ENCODE data around the gene NOC4L. TPM values are rescaled to one million over a fixed set of nuclear protein-coding genes. Genes with fewer than 3 reads are reported as not detected.
"Not testable (repeated sequence)": the region's sequence is repeated elsewhere in the genome, so short reads cannot be mapped to it uniquely, and the experiment has no call there.

Gene NOC4L
- total RNA-seq, 2 donors from 2014 or later, result 20.7 to 21.6 TPM

DNA sequence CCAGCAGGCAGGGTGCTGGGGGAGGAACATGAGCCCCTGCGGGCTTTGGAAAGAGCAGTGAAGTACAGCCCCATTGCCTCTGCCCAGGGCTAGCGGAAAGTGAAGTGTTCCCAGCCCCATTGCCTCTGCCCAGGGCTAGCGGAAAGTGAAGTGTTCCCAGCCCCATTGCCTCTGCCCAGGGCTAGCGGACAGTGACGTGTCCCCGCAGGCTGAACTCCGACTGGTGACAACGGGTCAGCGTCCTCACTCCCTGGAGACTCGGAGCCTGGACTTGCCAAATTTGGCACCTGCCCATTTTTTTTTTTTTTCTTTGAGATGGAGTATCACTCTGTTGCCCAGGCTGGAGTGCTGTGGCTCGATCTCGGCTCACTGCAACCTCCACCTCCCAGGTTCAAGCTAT, 51.0 kb downstream of the NOC4L start:
- H3K4me3 Mint-ChIP-seq; H3K9me3 ChIP-seq (ENCODE audit: control insufficient read depth, low read length, poor library complexity, severe bottlenecking); H3K4me1 Mint-ChIP-seq; DNase-seq; H3K27me3 Mint-ChIP-seq; H3K27ac Mint-ChIP-seq; H3K36me3 Mint-ChIP-seq (ENCODE audit: low read depth); ATAC-seq: not testable (repeated sequence)

DNA sequence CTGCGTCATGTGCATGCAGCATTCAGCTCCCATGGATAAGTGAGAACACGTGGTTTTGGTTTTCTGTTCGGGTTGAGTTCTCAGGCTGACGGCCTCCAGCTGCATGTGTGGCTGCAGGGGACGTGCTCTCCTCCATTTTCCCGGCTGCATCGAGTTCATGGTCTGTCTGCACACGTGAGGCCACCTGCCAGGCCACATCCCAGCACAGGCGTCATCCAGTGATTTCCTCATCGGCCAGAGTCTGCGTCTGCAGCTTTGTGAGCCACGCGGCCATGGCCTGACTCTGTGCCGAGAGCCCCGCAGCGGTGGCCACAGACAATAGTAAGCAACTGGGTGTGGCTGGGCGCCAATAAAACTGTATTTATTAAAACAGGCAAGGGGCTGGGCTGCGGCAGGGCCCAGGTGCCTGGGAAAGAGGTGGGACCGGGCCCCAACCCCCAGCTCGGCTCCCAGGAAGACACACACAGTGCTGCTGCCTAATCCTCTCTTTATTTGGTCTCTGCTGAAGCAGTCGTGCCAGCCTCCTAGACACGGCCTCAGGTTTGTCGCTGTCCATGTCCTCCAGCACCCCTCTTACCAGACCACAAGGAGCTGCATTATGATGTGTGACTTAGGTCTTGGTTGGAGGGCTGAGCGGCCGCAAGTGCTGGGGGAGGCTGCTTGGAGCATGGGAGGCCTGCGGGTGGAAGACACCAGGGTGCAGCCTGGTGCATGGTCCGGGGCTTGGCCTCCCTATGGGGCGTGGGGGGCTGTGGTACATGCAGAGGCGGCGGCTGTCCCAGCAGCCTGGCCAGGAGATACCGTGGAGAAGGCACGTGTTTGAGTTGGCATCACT, 52.0 kb downstream of the NOC4L start:
- Mint-ChIP-seq H3K27me3 (no peaks in the 10 kb centered on the region), H3K4me3 (no peak overlapping the region), H3K27ac (no peak overlapping the region), H3K36me3 (ENCODE audit: low read depth) (no peaks in the 10 kb centered on the region), H3K4me1 (peaks cover 2% of the 10 kb centered on the region)
- DNase-seq (no peak), ATAC-seq (no peak)
- H3K9me3 ChIP-seq (ENCODE audit: control insufficient read depth, low read length, poor library complexity, severe bottlenecking), result no peaks in the 10 kb centered on the region

DNA sequence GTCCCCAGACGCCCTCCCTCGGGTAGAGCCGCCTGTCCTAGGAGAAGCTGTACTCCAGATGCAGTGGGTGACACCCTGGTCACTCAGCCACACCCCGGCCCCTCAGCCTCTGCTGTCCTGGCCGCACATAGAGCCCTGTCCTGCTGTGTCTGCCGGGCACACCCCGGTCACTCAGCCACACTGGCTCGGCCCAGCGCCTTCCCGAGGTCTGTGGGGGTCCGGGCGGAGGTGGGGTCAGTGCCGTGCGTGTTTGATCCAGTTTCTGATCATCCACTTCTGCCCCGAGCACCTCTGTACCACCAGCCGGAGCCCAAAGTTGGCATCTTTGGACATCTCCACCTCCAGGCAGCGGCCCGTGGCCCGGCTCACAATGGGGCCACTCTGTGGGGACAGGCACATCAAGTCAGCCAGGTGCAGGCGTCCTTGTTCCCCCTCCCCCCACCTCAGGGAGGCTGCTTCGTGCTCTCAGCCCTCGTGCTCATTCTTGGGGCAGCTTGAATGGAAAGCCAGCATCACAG, 52.7 kb downstream of the NOC4L start:
- H3K4me3 Mint-ChIP-seq, result no peak overlapping the region
- H3K9me3 ChIP-seq (ENCODE audit: control insufficient read depth, low read length, poor library complexity, severe bottlenecking), result no peaks in the 10 kb centered on the region
- H3K36me3 Mint-ChIP-seq (ENCODE audit: low read depth), result no peaks in the 10 kb centered on the region
- no peak for DNase-seq
- H3K27me3 Mint-ChIP-seq, result peaks cover under 1% of the 10 kb centered on the region
- peaks cover 2% of the 10 kb centered on the region for H3K4me1 Mint-ChIP-seq
- no peak overlapping the region for H3K27ac Mint-ChIP-seq
- no peak for ATAC-seq

DNA sequence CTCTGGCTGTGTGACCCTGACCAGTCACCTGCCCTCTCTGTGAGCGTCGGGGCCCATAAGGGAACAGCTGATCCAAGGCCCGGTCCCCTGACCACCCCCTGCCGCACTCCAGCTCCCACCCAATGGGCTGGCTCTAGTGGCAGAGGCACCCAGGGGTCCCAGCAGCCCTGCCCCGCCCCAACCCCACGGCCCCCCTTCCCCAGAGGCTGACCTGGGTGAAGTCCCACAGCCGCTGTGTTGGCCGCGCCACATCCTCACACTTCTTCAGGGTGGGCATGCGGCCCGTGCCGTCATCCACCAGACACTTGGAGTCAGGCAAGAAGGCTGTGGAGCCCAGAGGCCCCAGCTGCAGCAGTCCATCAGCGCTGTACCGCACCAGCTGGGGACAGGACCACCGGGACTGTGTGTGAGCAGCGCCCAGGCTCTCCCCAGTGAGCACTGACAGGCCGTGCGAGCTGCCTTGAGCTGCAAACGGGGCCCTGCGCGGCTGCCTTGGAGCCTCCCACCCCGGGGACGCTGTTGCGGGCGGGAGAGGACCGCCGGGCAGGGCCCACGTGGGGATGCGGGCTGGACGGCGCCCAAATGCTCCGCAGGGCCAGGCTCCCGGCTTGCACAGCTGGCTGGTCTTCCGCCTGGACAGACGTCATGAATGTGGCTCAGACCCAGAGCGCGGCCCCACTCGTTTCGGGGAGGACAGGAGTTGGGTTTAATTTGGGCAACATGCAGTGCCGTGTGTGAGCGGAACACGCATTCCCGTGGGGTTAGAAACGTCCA, 53.5 kb downstream of the NOC4L start:
- Mint-ChIP-seq H3K4me3 (no peak overlapping the region), H3K27me3 (peaks cover 6% of the 10 kb centered on the region), H3K4me1 (peaks cover 2% of the 10 kb centered on the region), H3K36me3 (ENCODE audit: low read depth) (no peaks in the 10 kb centered on the region), H3K27ac (no peak overlapping the region)
- ATAC-seq, result no peak
- no peak for DNase-seq
- H3K9me3 ChIP-seq (ENCODE audit: control insufficient read depth, low read length, poor library complexity, severe bottlenecking), result no peaks in the 10 kb centered on the region

DNA sequence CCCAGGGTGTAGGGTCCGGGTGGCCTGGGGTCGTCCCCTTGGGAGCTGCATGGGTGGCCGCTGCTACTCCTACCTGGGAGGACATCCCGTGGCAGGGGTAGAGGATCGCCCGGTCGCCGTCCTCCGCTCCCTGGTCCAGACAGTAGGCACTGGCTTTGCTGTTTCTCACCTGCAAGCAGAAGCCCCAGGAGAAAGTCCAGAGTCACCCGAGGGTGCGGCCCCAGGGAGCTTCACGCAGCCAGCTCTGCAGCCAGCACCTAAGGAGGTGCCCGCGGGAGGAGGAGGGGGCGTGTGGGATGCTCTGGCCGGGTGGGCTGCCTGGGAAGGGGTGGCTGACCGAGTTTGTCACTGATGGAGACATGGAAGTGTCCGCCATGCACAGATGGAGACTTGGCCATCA, 54.8 kb downstream of the NOC4L start:
- H3K4me3 Mint-ChIP-seq, result no peak overlapping the region
- DNase-seq, result no peak
- H3K4me1 Mint-ChIP-seq, result peaks cover 5% of the 10 kb centered on the region
- H3K27me3 Mint-ChIP-seq, result peaks cover 10% of the 10 kb centered on the region
- H3K36me3 Mint-ChIP-seq (ENCODE audit: low read depth), result peaks cover 2% of the 10 kb centered on the region
- no peak for ATAC-seq
- H3K27ac Mint-ChIP-seq, result no peak overlapping the region
- no peaks in the 10 kb centered on the region for H3K9me3 ChIP-seq (ENCODE audit: control insufficient read depth, low read length, poor library complexity, severe bottlenecking)

DNA sequence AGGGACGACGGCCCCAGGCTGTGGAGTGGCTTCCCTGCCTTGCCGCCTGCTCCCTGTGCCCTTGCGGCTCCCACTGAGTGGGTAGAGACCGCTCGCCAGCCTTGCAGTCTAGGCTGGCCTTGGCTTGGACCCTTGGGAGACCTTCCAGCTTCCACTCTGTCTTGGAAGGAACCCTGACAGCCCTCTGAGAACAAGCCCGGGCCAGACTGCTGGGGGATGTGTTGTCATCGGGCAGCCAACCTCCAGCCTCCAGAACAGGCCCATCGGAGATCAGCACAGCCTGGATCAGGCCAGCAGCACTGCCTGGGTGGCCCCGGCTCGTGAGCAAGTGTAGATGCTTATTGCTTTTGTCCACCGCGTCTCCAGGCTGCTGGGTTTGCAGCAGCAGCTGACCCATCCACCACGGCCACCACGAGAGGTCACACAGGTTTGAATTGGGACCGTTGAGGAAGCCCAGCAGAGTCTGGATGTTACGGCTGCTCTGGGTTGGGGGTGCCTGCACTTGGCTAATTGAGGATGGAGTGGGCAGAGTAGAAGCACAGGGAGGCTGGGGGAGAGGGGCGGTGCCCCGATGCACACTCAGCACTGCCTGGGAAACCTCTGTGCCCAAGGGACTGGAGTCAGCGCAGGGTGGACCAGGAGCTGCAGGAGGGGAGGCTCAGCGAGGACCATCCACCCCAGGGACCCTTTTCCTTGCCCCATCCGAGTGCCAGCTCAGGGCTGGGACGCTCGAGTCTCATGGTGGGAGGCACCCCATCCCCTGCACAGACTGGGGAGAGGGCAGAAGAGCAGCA, 55.5 kb downstream of the NOC4L start:
- Mint-ChIP-seq H3K27ac (no peak overlapping the region), H3K27me3 (peaks cover 16% of the 10 kb centered on the region), H3K36me3 (ENCODE audit: low read depth) (peaks cover 3% of the 10 kb centered on the region), H3K4me3 (no peak overlapping the region), H3K4me1 (peaks cover 5% of the 10 kb centered on the region)
- no peak for DNase-seq
- H3K9me3 ChIP-seq (ENCODE audit: control insufficient read depth, low read length, poor library complexity, severe bottlenecking), result no peaks in the 10 kb centered on the region
- ATAC-seq, result no peak

DNA sequence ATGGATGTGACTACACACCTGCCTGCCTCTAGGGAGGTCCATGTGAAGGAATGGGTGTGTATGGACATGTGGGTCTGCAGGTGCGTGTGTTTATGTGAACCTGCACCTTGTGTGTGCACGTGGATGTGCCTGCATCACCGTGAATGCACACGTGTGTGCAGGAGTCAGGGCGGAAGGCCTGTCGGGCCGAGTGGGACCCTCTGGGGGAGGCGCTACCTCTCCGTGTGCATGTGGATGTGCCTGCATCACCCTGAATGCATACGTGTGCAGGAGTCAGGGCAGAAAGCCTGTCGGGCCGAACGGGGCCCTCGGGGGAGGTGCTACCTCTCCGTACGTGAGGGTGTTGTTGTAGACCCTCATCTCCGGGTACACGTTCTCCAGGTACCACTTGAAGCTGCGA, 56.5 kb downstream of the NOC4L start:
- Mint-ChIP-seq H3K4me3 (no peak overlapping the region), H3K4me1 (peaks cover 5% of the 10 kb centered on the region), H3K27ac (no peak overlapping the region), H3K36me3 (ENCODE audit: low read depth) (peaks cover 3% of the 10 kb centered on the region), H3K27me3 (peaks cover 19% of the 10 kb centered on the region)
- no peak for ATAC-seq
- H3K9me3 ChIP-seq (ENCODE audit: control insufficient read depth, low read length, poor library complexity, severe bottlenecking), result no peaks in the 10 kb centered on the region
- DNase-seq, result no peak

DNA sequence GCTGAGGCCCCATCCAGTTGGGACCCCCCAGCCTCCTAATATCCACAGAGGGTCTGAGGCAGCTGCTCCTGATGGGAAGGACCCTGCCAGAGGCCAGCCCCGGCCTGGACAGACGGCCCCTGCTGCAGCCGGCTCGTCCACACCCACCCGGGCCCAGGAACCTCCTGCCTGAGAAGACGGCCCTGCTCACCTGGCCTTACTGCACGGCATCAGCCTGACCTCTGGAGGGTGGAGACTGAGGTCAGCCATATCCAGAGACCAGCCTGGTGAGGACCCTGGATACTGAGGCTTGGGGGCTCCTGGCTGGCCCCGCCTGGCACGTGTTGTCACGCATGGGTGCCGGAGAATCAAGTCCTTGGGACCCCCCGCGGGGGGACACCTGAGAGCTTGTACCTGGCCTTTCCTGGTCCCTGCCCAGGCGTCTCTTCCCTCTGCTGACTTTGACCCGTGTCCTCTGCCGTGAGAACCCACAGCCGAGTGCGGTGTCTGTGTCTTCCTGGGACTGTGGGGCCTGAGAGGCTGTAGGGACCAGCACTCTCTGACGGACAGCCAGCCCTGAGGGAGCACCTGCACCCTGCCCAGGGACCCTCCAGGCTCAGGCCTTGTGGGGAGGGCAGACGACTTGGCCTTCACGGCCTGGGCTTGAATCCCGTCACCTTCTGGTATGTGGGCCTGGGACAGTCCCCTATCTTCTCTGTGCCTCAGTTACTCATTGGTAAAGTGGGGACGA, 57.3 kb downstream of the NOC4L start:
- DNase-seq, result no peak
- H3K27me3 Mint-ChIP-seq, result peaks cover 24% of the 10 kb centered on the region
- ATAC-seq, result no peak
- no peak overlapping the region for H3K4me3 Mint-ChIP-seq
- H3K9me3 ChIP-seq (ENCODE audit: control insufficient read depth, low read length, poor library complexity, severe bottlenecking), result no peaks in the 10 kb centered on the region
- no peak overlapping the region for H3K27ac Mint-ChIP-seq
- peaks cover 3% of the 10 kb centered on the region for H3K4me1 Mint-ChIP-seq
- H3K36me3 Mint-ChIP-seq (ENCODE audit: low read depth), result peaks cover 3% of the 10 kb centered on the region

Other genes starting within 250 kb of the NOC4L start
- gene ULK1, start 249.8 kb upstream of the NOC4L start, total RNA-seq, result 10 to 100 TPM; 91.9 to 97.2 TPM
- gene PUS1, start 215.2 kb upstream of the NOC4L start, total RNA-seq, result 10 to 100 TPM; 23.6 TPM
- gene EP400, start 194.5 kb upstream of the NOC4L start, total RNA-seq, result 10 to 100 TPM; 67.4 to 79.0 TPM
- gene DDX51, start 138 bp upstream of the NOC4L start, total RNA-seq, result 10 to 100 TPM; 38.2 to 40.9 TPM
- gene GALNT9, start 185.1 kb downstream of the NOC4L start, total RNA-seq, result not detected

All from T-helper 17 cell (primary cell).